HG03066 (cell line): ENCODE results near the gene TGM2.
"Not testable (repeated sequence)": the region's sequence is repeated elsewhere in the genome, so short reads cannot be mapped to it uniquely, and the experiment has no call there.

ENCODE experiments used
- ATAC-seq: cut with Tn5 transposase; IDR thresholded peaks from one replicate; pipeline ENCODE4 v1.9.1; 2021; ENCODE audit warnings: low read depth; ENCODE audit not compliant: unreplicated experiment

The TGM2 gene

GRCh38 chr20:38119446-38119845 lies 45.6 kb downstream of the TGM2 start:
- no peak for ATAC-seq

GRCh38 chr20:38117635-38118034 lies 47.4 kb downstream of the TGM2 start:
- ATAC-seq: no peak

GRCh38 chr20:38117205-38117604 lies 47.9 kb downstream of the TGM2 start:
- ATAC-seq: no peak

- ATAC-seq: no peak
These were observed 48.5 kb downstream of the TGM2 start for GRCh38 chr20:38116409-38117165.

- no peak for ATAC-seq
These were observed 49.2 kb downstream of the TGM2 start for GRCh38 chr20:38115896-38116295.

- no peak for ATAC-seq
These were observed 49.9 kb downstream of the TGM2 start for GRCh38 chr20:38115205-38115604.

- ATAC-seq: no peak
These were observed 50.7 kb downstream of the TGM2 start for GRCh38 chr20:38114353-38114791.

GRCh38 chr20:38113401-38114325 lies 51.4 kb downstream of the TGM2 start:
- no peak for ATAC-seq

- ATAC-seq: no peak
These were observed 52.2 kb downstream of the TGM2 start for GRCh38 chr20:38112930-38113294.

GRCh38 chr20:38112261-38112929 lies 52.7 kb downstream of the TGM2 start:
- no peak for ATAC-seq

- no peak for ATAC-seq
These were observed 53.5 kb downstream of the TGM2 start for GRCh38 chr20:38111366-38112232.

GRCh38 chr20:38110525-38111178 lies 54.4 kb downstream of the TGM2 start:
- no peak for ATAC-seq

- ATAC-seq: no peak
These were observed 55.2 kb downstream of the TGM2 start for GRCh38 chr20:38109591-38110524.

- ATAC-seq: no peak
These were observed 56.0 kb downstream of the TGM2 start for GRCh38 chr20:38108986-38109541.

GRCh38 chr20:38108438-38108985 lies 56.6 kb downstream of the TGM2 start:
- ATAC-seq: no peak

- not testable (repeated sequence) for ATAC-seq
These were observed 57.2 kb downstream of the TGM2 start for GRCh38 chr20:38107916-38108315.

- not testable (repeated sequence) for ATAC-seq
These were observed 57.7 kb downstream of the TGM2 start for GRCh38 chr20:38107386-38107785.

GRCh38 chr20:38106461-38106860 lies 58.6 kb downstream of the TGM2 start:
- no peak for ATAC-seq
